Esophagus squamous epithelium (tissue), 5 donors: ENCODE measurements around the gene ZNF211. TPM values are rescaled to one million over a fixed set of nuclear protein-coding genes. Genes with fewer than 3 reads are reported as not detected.

Source experiments
- DNase-seq: peaks from one replicate; lab custom pipeline; 2025; lab: John Stamatoyannopoulos, UW
- H3K27ac ChIP-seq, 4 donors: fragments of 200-600 bp; sonication (generic); one replicate each; pipeline ENCODE4 v1.5.1; 2016 to 2019; ENCODE audit warnings: mild to moderate bottlenecking in 1 of 4
- H3K27me3 ChIP-seq, 4 donors: fragments of 200-600 bp; sonication (generic); 1 replicate in 3 of 4; 2 replicates in 1 of 4; pipeline versions ENCODE4 v1.5.1 to v1.6.0; 2017 to 2021; ENCODE audit warnings: antibody characterized with exemption in 1 of 4
- H3K36me3 ChIP-seq, 3 donors: fragments of 200-600 bp; sonication (generic); one replicate each; pipeline ENCODE4 v1.5.1; 2016 to 2019
- H3K4me1 ChIP-seq, 3 donors: fragments of 200-600 bp; sonication (generic); one replicate each; pipeline ENCODE4 v1.5.1; 2017 to 2019
- H3K4me3 ChIP-seq, 4 donors: fragments of 200-600 bp; sonication (generic); 1 replicate in 3 of 4; 2 replicates in 1 of 4; pipeline ENCODE4 v1.5.1; 2016 to 2019; ENCODE audit warnings: mild to moderate bottlenecking in 2 of 4, moderate library complexity in 1 of 4
- H3K9me3 ChIP-seq, 3 donors: fragments of 200-600 bp; sonication (generic); one replicate each; pipeline ENCODE4 v1.5.1; 2016 to 2019
- CTCF ChIP-seq, 6 experiments: fragments of 450-650 bp in 4 of 6; fragments of 200-600 bp in 2 of 6; sonication (generic) in 2 of 6; IDR thresholded peaks; one replicate each; pipeline ENCODE4 v1.5.1; 2016 to 2019; ENCODE audit warnings: antibody characterized with exemption in 6 of 6, mild to moderate bottlenecking in 4 of 6, moderate library complexity in 4 of 6
- POLR2A ChIP-seq, 4 donors: fragments of 450-650 bp; IDR thresholded peaks; one replicate each; pipeline ENCODE4 v1.6.1; 2017; ENCODE audit warnings: antibody characterized with exemption in 4 of 4, mild to moderate bottlenecking in 4 of 4, moderate library complexity in 3 of 4
- WGBS, 2 donors: methylation state at CpG; one replicate each; pipeline ENCODE4 v1.1.5; 2018; 5-methylcytosine and 5-hydroxymethylcytosine counted together
- intact Hi-C: fragments of 100-400 bp; cut with DNase I; formaldehyde crosslinking; loops from one replicate; pipeline ENCODE4 v1.15.0; 2022
- total RNA-seq, 4 donors: library from RNA; depleted of rRNA; stranded (reverse); fragments of >200 nt; gene quantifications; one replicate each; pipeline ENCODE4 v1.1.0, GENCODE V29; 2016
- donor health status: DM: yes; HTN: yes; CAD: no.

Gene ZNF211
- total RNA-seq, 4 donors from 2014 or later: 2.9 to 7.7 (median 5.9) TPM

GRCh38 chr19:57642396-57643046 is 9.6 kb downstream of the ZNF211 start:
- 51 to 55% methylated on average over 4 of the region's 4 CpGs for WGBS, 2 donors
- Histone ChIP-seq H3K9me3 (peaks cover 10 to 79% (median 40%) of the 10 kb centered on the region in 3 donors), H3K27me3 (no peaks in the 10 kb centered on the region), H3K27ac (peak overlapping the region in 1 of 4 donors; percentile 14), H3K36me3 (peaks cover 23 to 56% (median 24%) of the 10 kb centered on the region in 3 donors), H3K4me3 (no peak overlapping the region), H3K4me1 (peaks cover 0 to 6% (median 0%) of the 10 kb centered on the region in 3 donors)
- no peak for DNase-seq
- TF ChIP-seq CTCF (IDR thresholded peaks at IDR 0.05) (no peak), POLR2A (IDR thresholded peaks at IDR 0.05) (no peak)
- intact Hi-C loops: no loop called here

- Histone ChIP-seq H3K36me3 (peaks cover 23 to 44% (median 24%) of the 10 kb centered on the region in 3 donors), H3K27me3 (no peaks in the 10 kb centered on the region), H3K4me3 (no peak overlapping the region), H3K27ac (no peak overlapping the region), H3K9me3 (peaks cover 0 to 75% (median 28%) of the 10 kb centered on the region in 3 donors), H3K4me1 (peaks cover 0 to 6% (median 0%) of the 10 kb centered on the region in 3 donors)
- intact Hi-C loops: no loop called here
- no peak for TF ChIP-seq CTCF (IDR thresholded peaks at IDR 0.05)
- TF ChIP-seq POLR2A (IDR thresholded peaks at IDR 0.05): no peak
- DNase-seq: no peak
These were observed 10.8 kb downstream of the ZNF211 start for GRCh38 chr19:57643734-57644133.

GRCh38 chr19:57648331-57649003 is 15.5 kb downstream of the ZNF211 start:
- Histone ChIP-seq H3K27me3 (no peaks in the 10 kb centered on the region), H3K4me1 (peaks cover 0 to 14% (median 0%) of the 10 kb centered on the region in 3 donors), H3K36me3 (no peaks in the 10 kb centered on the region), H3K9me3 (peaks cover 0 to 48% (median 5%) of the 10 kb centered on the region in 3 donors), H3K27ac (no peak overlapping the region), H3K4me3 (no peak overlapping the region)
- TF ChIP-seq CTCF (IDR thresholded peaks at IDR 0.05) (no peak), POLR2A (IDR thresholded peaks at IDR 0.05) (no peak)
- intact Hi-C loops: no loop called here
- WGBS, 2 donors: 48 to 65% methylated on average over 6 of the region's 6 CpGs
- no peak for DNase-seq

- H3K36me3 ChIP-seq: no peaks in the 10 kb centered on the region
- 33 to 47% methylated on average over 6 of the region's 6 CpGs for WGBS, 2 donors
- TF ChIP-seq POLR2A (IDR thresholded peaks at IDR 0.05) (no peak), CTCF (IDR thresholded peaks at IDR 0.05) (no peak)
- peak overlapping the region in 1 of 4 donors; percentile 26 for H3K27ac ChIP-seq
- H3K27me3 ChIP-seq: peaks cover 0 to 12% (median 0%) of the 10 kb centered on the region in 4 donors
- peaks cover 0 to 14% (median 0%) of the 10 kb centered on the region in 3 donors for H3K4me1 ChIP-seq
- peak overlapping the region in 1 of 4 donors; percentile 4 for H3K4me3 ChIP-seq
- intact Hi-C loops: no loop called here
- no peak for DNase-seq
- peaks cover 0 to 40% (median 0%) of the 10 kb centered on the region in 3 donors for H3K9me3 ChIP-seq
These were observed 18.7 kb downstream of the ZNF211 start for GRCh38 chr19:57651654-57651996.

- peaks cover 0 to 24% (median 0%) of the 10 kb centered on the region in 3 donors for H3K9me3 ChIP-seq
- intact Hi-C loops: no loop called here
These were observed 20.7 kb downstream of the ZNF211 start for GRCh38 chr19:57653689-57654088.

More at GRCh38 chr19:57653689-57654088, 20.7 kb downstream of the ZNF211 start:
- TF ChIP-seq POLR2A (IDR thresholded peaks at IDR 0.05) (no peak), CTCF (IDR thresholded peaks at IDR 0.05) (no peak)
- 74 to 78% methylated on average over 2 of the region's 2 CpGs for WGBS, 2 donors
- Histone ChIP-seq H3K27me3 (peaks cover 0 to 18% (median 0%) of the 10 kb centered on the region in 4 donors), H3K4me1 (peaks cover 0 to 14% (median 0%) of the 10 kb centered on the region in 3 donors), H3K27ac (no peak overlapping the region), H3K36me3 (no peaks in the 10 kb centered on the region), H3K4me3 (no peak overlapping the region)
- DNase-seq: no peak
